Fibroblast of villous mesenchyme (primary cell): ENCODE results near the gene SDCBP2. TPM values are rescaled to one million over a fixed set of nuclear protein-coding genes. Genes with fewer than 3 reads are reported as not detected.

Source experiments
- DNase-seq: peaks from one replicate; pipeline ENCODE4 v3.0.0-alpha.2; 2010; ENCODE audit warnings: low read depth
- H3K4me3 ChIP-seq: 2 replicates; pipeline ENCODE4 v1.5.1; 2011; ENCODE audit warnings: low read depth, mild to moderate bottlenecking, low read length
- total RNA-seq: library from RNA; depleted of rRNA; stranded (reverse); fragments of >200 nt; gene quantifications from 2 replicates; pipeline ENCODE4 v1.2.3, GENCODE V29; 2012
- TF ChIP-seq, protein P1 (sequence below): IDR thresholded peaks from 2 replicates; pipeline ENCODE4 v1.5.1; 2012; ENCODE audit warnings: low read depth, mild to moderate bottlenecking, low read length; ENCODE audit not compliant: insufficient read depth

The SDCBP2 gene
- total RNA-seq, 1 donor: 0.43 TPM

DNA sequence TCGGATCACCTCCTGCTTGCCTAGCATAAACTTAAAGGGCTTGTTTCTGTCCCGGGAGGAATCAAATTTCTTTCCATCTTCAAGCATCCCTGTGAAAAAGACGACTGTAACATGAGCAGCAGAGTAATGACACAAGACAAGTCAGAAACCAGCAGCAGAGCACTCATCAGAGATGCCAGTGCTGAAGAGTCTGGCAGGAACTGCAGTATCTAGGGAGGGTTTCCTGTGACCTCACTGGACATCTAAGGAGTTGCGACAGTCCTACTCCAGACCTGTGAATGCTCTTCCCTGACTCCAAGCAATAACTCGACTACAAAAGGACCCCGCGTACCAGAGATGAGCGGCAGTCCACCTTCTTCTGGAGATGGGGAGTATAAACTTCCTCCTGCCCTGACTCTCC lies 46.6 kb upstream of the SDCBP2 start:
- peak; percentile 82 for DNase-seq
- TF ChIP-seq, protein P1, sequence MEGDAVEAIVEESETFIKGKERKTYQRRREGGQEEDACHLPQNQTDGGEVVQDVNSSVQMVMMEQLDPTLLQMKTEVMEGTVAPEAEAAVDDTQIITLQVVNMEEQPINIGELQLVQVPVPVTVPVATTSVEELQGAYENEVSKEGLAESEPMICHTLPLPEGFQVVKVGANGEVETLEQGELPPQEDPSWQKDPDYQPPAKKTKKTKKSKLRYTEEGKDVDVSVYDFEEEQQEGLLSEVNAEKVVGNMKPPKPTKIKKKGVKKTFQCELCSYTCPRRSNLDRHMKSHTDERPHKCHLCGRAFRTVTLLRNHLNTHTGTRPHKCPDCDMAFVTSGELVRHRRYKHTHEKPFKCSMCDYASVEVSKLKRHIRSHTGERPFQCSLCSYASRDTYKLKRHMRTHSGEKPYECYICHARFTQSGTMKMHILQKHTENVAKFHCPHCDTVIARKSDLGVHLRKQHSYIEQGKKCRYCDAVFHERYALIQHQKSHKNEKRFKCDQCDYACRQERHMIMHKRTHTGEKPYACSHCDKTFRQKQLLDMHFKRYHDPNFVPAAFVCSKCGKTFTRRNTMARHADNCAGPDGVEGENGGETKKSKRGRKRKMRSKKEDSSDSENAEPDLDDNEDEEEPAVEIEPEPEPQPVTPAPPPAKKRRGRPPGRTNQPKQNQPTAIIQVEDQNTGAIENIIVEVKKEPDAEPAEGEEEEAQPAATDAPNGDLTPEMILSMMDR: no peak
- no peak overlapping the region for H3K4me3 ChIP-seq

DNA sequence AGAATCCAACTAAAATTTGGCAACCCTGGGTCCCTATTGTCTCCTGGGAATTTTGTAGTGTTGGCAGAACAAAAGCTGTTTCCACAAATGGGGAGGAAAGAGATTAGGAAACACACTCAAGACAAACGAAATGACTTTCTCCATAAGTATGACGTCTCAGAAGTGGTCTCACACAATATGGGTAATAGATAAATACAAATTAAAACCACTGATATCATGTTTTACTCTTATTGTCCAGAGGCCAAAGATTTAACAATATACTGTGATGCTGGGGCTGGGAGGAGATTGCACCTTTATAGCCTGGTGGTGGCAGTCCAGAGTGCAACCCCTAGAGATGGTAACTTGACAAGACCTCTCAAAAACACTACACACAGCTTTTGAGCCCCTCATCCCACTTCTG lies 45.3 kb upstream of the SDCBP2 start:
- TF ChIP-seq, protein P1: no peak
- H3K4me3 ChIP-seq: no peak overlapping the region
- no peak for DNase-seq

DNA sequence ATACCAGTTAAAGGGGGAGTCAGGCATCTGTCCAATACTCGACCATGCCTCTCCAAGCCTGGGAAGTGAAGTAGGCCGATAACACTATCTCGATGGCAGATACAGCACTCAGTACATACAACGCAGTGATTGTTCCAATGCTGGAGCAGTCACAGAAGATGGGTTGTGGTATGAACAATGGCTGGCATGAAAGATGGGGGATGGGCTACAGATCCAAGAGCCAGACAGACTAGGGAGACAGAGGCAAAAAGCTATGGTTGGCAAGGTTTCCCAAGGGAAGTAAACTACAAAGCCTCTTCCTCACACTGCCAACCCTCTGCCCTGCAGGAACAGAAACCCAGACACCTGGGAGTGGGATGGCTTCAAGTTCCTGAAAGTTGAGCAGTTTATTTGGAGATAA lies 44.7 kb upstream of the SDCBP2 start:
- no peak overlapping the region for H3K4me3 ChIP-seq
- no peak for DNase-seq
- TF ChIP-seq, protein P1: no peak

DNA sequence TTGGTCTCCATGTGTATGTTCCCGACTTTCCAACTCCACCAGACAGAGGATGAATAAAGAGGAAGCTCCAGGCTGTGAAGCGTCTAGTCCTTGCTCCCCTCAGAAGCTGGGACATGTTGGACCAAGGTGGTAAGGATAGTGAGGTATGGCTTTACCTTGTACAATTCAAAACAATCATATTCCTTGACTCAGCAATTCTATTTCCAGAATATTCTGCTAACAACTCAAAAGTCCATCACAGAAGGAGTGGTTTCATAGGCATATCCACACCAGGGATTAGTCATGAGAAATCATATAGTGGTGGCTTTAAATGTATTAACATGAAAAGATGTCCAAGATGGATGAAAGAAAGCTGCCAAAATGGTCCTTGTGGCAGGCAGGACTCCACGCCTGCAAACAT lies 44.1 kb upstream of the SDCBP2 start:
- no peak for DNase-seq
- TF ChIP-seq, protein P1: no peak
- H3K4me3 ChIP-seq: no peak overlapping the region

DNA sequence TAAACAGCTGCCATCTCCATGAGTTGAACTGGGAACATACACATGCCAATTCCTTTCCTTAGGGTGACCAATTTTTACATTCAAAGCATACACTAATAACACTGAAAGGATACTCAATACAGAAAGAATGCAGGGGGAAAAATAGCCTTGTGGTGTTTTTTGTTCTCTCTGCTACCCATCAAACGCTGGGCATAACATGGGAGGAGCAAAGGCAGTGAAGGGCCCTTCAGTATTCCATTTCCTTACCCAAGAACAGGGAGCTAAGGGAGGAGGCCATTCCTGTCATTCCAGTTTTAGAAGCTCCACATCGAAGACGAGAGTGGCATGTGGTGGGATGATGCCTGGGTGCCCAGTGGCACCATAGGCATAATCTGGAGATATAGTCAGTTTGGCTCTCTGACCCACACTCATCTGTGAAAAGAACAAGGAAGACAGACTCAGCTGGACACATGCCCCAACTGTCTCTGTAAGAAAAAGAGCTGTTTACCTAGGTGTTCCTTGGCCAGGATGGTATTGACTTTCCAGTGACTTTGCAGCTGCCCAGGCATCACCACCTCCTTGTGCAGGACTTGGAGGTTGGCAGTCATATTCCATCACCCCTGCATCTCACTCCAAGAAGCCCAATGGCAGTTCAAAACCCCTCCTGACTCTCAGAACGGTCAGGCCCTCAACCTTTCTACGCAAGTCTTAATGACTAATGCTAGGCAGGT lies 43.0 kb upstream of the SDCBP2 start:
- no peak overlapping the region for H3K4me3 ChIP-seq
- TF ChIP-seq, protein P1: no peak
- DNase-seq: no peak

DNA sequence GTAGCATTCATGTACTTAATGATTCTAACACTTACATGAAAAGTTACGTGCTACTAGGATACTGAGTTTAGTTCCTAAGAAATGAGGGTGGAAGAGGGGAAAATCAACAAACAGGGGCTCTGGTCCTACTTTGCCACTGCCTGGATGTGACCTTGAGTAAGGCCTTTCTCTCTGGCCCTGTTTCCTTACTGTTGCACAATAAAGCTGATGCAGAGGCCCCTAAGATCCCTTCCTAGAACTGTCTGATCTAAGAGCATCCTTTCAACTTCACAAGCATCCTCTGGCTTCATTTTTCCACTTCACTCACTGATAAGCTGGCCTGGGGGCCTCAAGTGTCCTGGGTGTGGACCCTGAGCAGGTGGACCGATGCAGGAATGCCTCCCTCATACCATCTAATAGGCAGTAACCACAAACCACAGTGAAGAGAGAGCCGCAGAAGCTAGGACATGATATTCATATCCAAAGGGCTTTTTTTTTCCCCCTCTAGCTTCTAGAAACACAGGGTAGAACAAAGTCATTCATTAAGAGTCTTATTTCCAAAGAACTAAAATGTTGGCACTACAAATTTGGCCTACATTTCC lies 42.4 kb upstream of the SDCBP2 start:
- TF ChIP-seq, protein P1: no peak
- no peak overlapping the region for H3K4me3 ChIP-seq
- peak; percentile 45 for DNase-seq
